Stimulated activated CD4-positive, alpha-beta T cell treated with anti-CD3 and anti-CD28 coated beads, Interleukin-15, amount 100 ng/mL, for 48 hours (primary cell): Measurements from ENCODE around the gene TRIP11.

ENCODE experiments used
- DNase-seq, 2 donors: peaks; one replicate each; pipeline ENCODE4 v3.0.0-alpha.2; 2020; ENCODE audit warnings: low read depth in 2 of 2

The TRIP11 gene

GRCh38 chr14:92010644-92011043 lies 29.2 kb downstream of the TRIP11 start:
- no peak for DNase-seq

GRCh38 chr14:92009604-92010003 lies 30.3 kb downstream of the TRIP11 start:
- no peak for DNase-seq

- no peak for DNase-seq
These were observed 34.8 kb downstream of the TRIP11 start for GRCh38 chr14:92005019-92005418.

GRCh38 chr14:92004062-92004461 lies 35.8 kb downstream of the TRIP11 start:
- no peak for DNase-seq

- no peak for DNase-seq
These were observed 40.9 kb downstream of the TRIP11 start for GRCh38 chr14:91998667-91999570.

GRCh38 chr14:91997492-91997891 lies 42.4 kb downstream of the TRIP11 start:
- no peak for DNase-seq

- DNase-seq = no peak
These were observed 42.9 kb downstream of the TRIP11 start for GRCh38 chr14:91996948-91997371.

GRCh38 chr14:91987192-91987591 lies 52.7 kb downstream of the TRIP11 start:
- no peak for DNase-seq

GRCh38 chr14:91985521-91986255 lies 54.2 kb downstream of the TRIP11 start:
- no peak for DNase-seq

- no peak for DNase-seq
These were observed 54.9 kb downstream of the TRIP11 start for GRCh38 chr14:91985008-91985407.

- no peak for DNase-seq
These were observed 56.3 kb downstream of the TRIP11 start for GRCh38 chr14:91983588-91983987.

GRCh38 chr14:91980157-91980556 lies 59.7 kb downstream of the TRIP11 start:
- DNase-seq = no peak

GRCh38 chr14:91977884-91978283 lies 62.0 kb downstream of the TRIP11 start:
- DNase-seq = no peak

GRCh38 chr14:91975763-91976162 lies 64.1 kb downstream of the TRIP11 start:
- DNase-seq = no peak

GRCh38 chr14:91971188-91971778 lies 68.6 kb downstream of the TRIP11 start:
- DNase-seq = no peak

- DNase-seq = no peak
These were observed 71.6 kb downstream of the TRIP11 start for GRCh38 chr14:91968280-91968679.

GRCh38 chr14:91964724-91965123 lies 75.1 kb downstream of the TRIP11 start:
- no peak for DNase-seq

- no peak for DNase-seq
These were observed 75.8 kb downstream of the TRIP11 start for GRCh38 chr14:91964011-91964410.

- DNase-seq = no peak
These were observed 76.4 kb downstream of the TRIP11 start for GRCh38 chr14:91963465-91963864.

GRCh38 chr14:91961297-91962220 lies 78.3 kb downstream of the TRIP11 start:
- no peak for DNase-seq

GRCh38 chr14:91957876-91958313 lies 82.0 kb downstream of the TRIP11 start:
- DNase-seq = no peak
